Smooth muscle cell (in vitro differentiated cells): ENCODE data around the gene TSPO. TPM values are rescaled to one million over a fixed set of nuclear protein-coding genes. Genes with fewer than 3 reads are reported as not detected.
A peak's percentile ranks its signal among the peaks of the same experiment; 100 is the strongest.

Experiments used
- DNase-seq: peaks from one replicate; lab custom pipeline; 2025; ENCODE audit not compliant: unreplicated experiment; lab: John Stamatoyannopoulos, UW
- H2AFZ ChIP-seq: fragments of 200-600 bp; sonication (generic); 2 replicates; pipeline ENCODE4 v1.6.0; 2016; ENCODE audit warnings: antibody characterized with exemption, low read depth, mild to moderate bottlenecking
- H3F3A ChIP-seq: fragments of 200-600 bp; sonication (generic); 2 replicates; pipeline ENCODE4 v1.6.0; 2017; ENCODE audit warnings: antibody characterized with exemption, low read depth
- H3K27ac ChIP-seq: fragments of 200-600 bp; sonication (generic); 2 replicates; pipeline ENCODE4 v1.5.1; 2016; ENCODE audit warnings: low read depth, mild to moderate bottlenecking
- H3K27me3 ChIP-seq: fragments of 200-600 bp; sonication (generic); 2 replicates; pipeline ENCODE4 v1.6.1; 2016; ENCODE audit warnings: low read depth, mild to moderate bottlenecking
- H3K36me3 ChIP-seq: fragments of 200-600 bp; sonication (generic); 2 replicates; pipeline ENCODE4 v1.5.1; 2016; ENCODE audit warnings: low read depth
- H3K4me1 ChIP-seq: fragments of 200-600 bp; sonication (generic); 2 replicates; pipeline ENCODE4 v1.5.1; 2016; ENCODE audit warnings: low read depth
- H3K4me2 ChIP-seq: fragments of 200-600 bp; sonication (generic); 2 replicates; pipeline ENCODE4 v1.6.0; 2016; ENCODE audit warnings: mild to moderate bottlenecking
- H3K4me3 ChIP-seq: fragments of 200-600 bp; sonication (generic); 2 replicates; pipeline ENCODE4 v1.5.1; 2016; ENCODE audit warnings: mild to moderate bottlenecking
- H3K79me2 ChIP-seq: fragments of 200-600 bp; sonication (generic); 2 replicates; pipeline ENCODE4 v1.6.0; 2016; ENCODE audit warnings: low read depth, mild to moderate bottlenecking
- H3K9ac ChIP-seq: fragments of 200-600 bp; sonication (generic); 2 replicates; pipeline ENCODE4 v1.6.0; 2016; ENCODE audit warnings: low read depth
- H3K9me3 ChIP-seq: fragments of 200-600 bp; sonication (generic); replicated peaks from 2 replicates; pipeline ENCODE4 v1.5.1; 2016; ENCODE audit warnings: low read depth
- H4K20me1 ChIP-seq: fragments of 200-600 bp; sonication (generic); 2 replicates; pipeline ENCODE4 v1.6.0; 2016; ENCODE audit warnings: low read depth
- WGBS: methylation state at CpG from one replicate; pipeline ENCODE4 v1.1.7; 2016; ENCODE audit warnings: low lambda C conversion rate; 5-methylcytosine and 5-hydroxymethylcytosine counted together
- polyA plus RNA-seq: library from polyadenylated mRNA; unstranded; fragments of >200 nt; fragmentation: Nextera tagmentation; extraction: Ambion mirVana; gene quantifications from 2 replicates; pipeline ENCODE4 v1.2.1, GENCODE V29; 2016
- total RNA-seq: library from RNA; depleted of rRNA; stranded (reverse); fragments of >200 nt; gene quantifications from 2 replicates; pipeline ENCODE4 v1.2.3, GENCODE V29; 2014
- TF ChIP-seq, protein P1 (sequence below): fragments of 200-600 bp; sonication (generic); IDR thresholded peaks from 2 replicates; pipeline ENCODE4 v1.5.1; 2017; ENCODE audit warnings: borderline replicate concordance, mild to moderate bottlenecking, antibody characterized with exemption; ENCODE audit not compliant: insufficient read depth, poor library complexity, severe bottlenecking

The TSPO gene
- total and polyA plus RNA-seq, 2 experiments from 2014 or later = 170 to 251 TPM

GRCh38 chr22:43148581-43148980, 2.8 kb upstream of the TSPO start:
- peaks cover 7% of the 10 kb centered on the region for H3K79me2 ChIP-seq
- H4K20me1 ChIP-seq = no peaks in the 10 kb centered on the region
- WGBS = 67% methylated on average over 6 of the region's 6 CpGs
- H3K27me3 ChIP-seq = no peaks in the 10 kb centered on the region
- no peak overlapping the region for H3K9ac ChIP-seq
- H3K9me3 ChIP-seq = no peaks in the 10 kb centered on the region
- no peak for DNase-seq
- peaks cover 13% of the 10 kb centered on the region for H3K4me1 ChIP-seq
- no peaks in the 10 kb centered on the region for H3F3A ChIP-seq
- no peak overlapping the region for H3K27ac ChIP-seq
- no peak overlapping the region for H3K4me3 ChIP-seq
- no peak overlapping the region for H2AFZ ChIP-seq
- no peak overlapping the region for H3K4me2 ChIP-seq
- TF ChIP-seq, protein P1, sequence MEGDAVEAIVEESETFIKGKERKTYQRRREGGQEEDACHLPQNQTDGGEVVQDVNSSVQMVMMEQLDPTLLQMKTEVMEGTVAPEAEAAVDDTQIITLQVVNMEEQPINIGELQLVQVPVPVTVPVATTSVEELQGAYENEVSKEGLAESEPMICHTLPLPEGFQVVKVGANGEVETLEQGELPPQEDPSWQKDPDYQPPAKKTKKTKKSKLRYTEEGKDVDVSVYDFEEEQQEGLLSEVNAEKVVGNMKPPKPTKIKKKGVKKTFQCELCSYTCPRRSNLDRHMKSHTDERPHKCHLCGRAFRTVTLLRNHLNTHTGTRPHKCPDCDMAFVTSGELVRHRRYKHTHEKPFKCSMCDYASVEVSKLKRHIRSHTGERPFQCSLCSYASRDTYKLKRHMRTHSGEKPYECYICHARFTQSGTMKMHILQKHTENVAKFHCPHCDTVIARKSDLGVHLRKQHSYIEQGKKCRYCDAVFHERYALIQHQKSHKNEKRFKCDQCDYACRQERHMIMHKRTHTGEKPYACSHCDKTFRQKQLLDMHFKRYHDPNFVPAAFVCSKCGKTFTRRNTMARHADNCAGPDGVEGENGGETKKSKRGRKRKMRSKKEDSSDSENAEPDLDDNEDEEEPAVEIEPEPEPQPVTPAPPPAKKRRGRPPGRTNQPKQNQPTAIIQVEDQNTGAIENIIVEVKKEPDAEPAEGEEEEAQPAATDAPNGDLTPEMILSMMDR = no peak
- H3K36me3 ChIP-seq = no peaks in the 10 kb centered on the region

DNA sequence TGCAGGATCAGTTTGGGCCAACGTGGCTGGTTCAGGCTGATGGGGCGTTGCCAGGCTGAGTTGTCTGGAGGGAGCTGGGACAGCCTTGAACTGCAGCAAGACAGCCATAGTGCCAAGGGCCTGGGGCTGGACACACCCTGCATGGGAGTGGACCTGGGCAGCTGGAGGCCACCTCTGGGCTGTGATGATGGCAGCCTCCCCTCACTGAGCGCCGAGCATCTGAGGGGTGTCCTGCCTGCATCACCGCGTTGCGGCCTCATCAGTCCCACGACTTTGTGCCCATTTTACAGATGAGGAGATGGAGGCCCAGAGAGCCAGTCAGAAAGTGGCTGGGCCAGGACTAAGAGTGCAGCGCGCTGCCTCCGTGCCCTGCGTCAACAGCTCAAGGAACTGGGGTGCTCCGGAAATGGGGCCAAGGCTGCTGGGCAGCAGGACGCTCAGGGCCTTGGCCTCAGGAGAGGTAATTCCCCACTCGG, 590 bp upstream of the TSPO start:
- no peak overlapping the region for H3K9ac ChIP-seq
- peak overlapping the region; percentile 74 for H3K4me3 ChIP-seq
- no peaks in the 10 kb centered on the region for H3K36me3 ChIP-seq
- H3F3A ChIP-seq = no peaks in the 10 kb centered on the region
- peaks cover 21% of the 10 kb centered on the region for H4K20me1 ChIP-seq
- TF ChIP-seq, protein P1 = no peak
- no peaks in the 10 kb centered on the region for H3K9me3 ChIP-seq
- DNase-seq = no peak
- no peak overlapping the region for H3K27ac ChIP-seq
- peaks cover 13% of the 10 kb centered on the region for H3K4me1 ChIP-seq
- H3K4me2 ChIP-seq = peak overlapping the region; percentile 99
- H3K27me3 ChIP-seq = no peaks in the 10 kb centered on the region
- peak overlapping the region; percentile 87 for H2AFZ ChIP-seq
- H3K79me2 ChIP-seq = peaks cover 20% of the 10 kb centered on the region
- WGBS = 90% methylated on average over 15 of the region's 15 CpGs

DNA sequence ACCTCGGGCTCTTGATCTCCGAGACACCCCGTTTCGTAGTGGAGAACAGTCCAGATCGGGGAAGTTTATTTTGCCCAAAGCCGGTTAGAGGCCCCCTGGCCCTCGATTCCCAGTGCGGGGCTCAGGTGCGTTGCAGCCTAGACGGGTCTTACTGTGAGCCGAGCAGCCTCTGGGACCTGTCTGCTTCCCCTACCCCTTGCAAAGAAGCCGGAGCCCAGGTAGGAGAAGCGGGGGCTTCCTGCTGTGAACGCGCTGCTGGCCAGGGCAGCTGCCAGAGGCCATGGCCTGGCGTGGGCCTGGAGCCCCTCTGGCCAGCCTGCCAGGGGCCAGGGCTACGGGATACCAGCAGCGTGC, 621 bp downstream of the TSPO start:
- Histone ChIP-seq H3K9ac (peak overlapping the region; percentile 64), H3K79me2 (peaks cover 20% of the 10 kb centered on the region), H3F3A (no peaks in the 10 kb centered on the region), H3K4me2 (peak overlapping the region; percentile 99), H3K27ac (no peak overlapping the region), H2AFZ (peak overlapping the region; percentile 87), H3K4me1 (peaks cover 13% of the 10 kb centered on the region), H3K4me3 (peak overlapping the region; percentile 74), H4K20me1 (peaks cover 32% of the 10 kb centered on the region), H3K27me3 (no peaks in the 10 kb centered on the region), H3K36me3 (no peaks in the 10 kb centered on the region), H3K9me3 (no peaks in the 10 kb centered on the region)
- no peak for DNase-seq
- TF ChIP-seq, protein P1 = no peak
- WGBS = 74% methylated on average over 17 of the region's 18 CpGs

- H4K20me1 ChIP-seq = peaks cover 37% of the 10 kb centered on the region
- H3K4me2 ChIP-seq = peak overlapping the region; percentile 99
- H3K4me3 ChIP-seq = peak overlapping the region; percentile 74
- no peak overlapping the region for H2AFZ ChIP-seq
- TF ChIP-seq, protein P1 = no peak
- 54% methylated on average over 22 of the region's 22 CpGs for WGBS
- peak overlapping the region; percentile 64 for H3K9ac ChIP-seq
- no peaks in the 10 kb centered on the region for H3K36me3 ChIP-seq
- H3K27ac ChIP-seq = peak overlapping the region; percentile 4
- no peaks in the 10 kb centered on the region for H3F3A ChIP-seq
- DNase-seq = no peak
- peaks cover 13% of the 10 kb centered on the region for H3K4me1 ChIP-seq
- H3K79me2 ChIP-seq = peaks cover 20% of the 10 kb centered on the region
- H3K9me3 ChIP-seq = no peaks in the 10 kb centered on the region
- H3K27me3 ChIP-seq = no peaks in the 10 kb centered on the region
Measured at GRCh38 chr22:43152357-43153071, 1.2 kb downstream of the TSPO start.
